Measurements from ENCODE around the gene HSPB3.

GRCh38 chr5:54415896-54416601 lies 39.5 kb upstream of the HSPB3 start:
- TF ChIP-seq FOXA1 (IDR thresholded peaks at IDR 0.05) (no peak), SP1 (IDR thresholded peaks at IDR 0.05) (no peak), SUZ12 (IDR thresholded peaks at IDR 0.05) (no peak), FOXM1 (IDR thresholded peaks at IDR 0.05; ENCODE audit: borderline replicate concordance) (no peak), TARDBP (IDR thresholded peaks at IDR 0.05) (no peak), ZNF384 (IDR thresholded peaks at IDR 0.05) (no peak), FOXK2 (IDR thresholded peaks at IDR 0.05) (no peak), HDGF (IDR thresholded peaks at IDR 0.05; ENCODE audit: borderline replicate concordance) (no peak), PKNOX1 (IDR thresholded peaks at IDR 0.05) (no peak)
